Neural progenitor cell (in vitro differentiated cells): Measurements from ENCODE around the gene RAB27A. TPM values are rescaled to one million over a fixed set of nuclear protein-coding genes. Genes with fewer than 3 reads are reported as not detected.
"Not testable (repeated sequence)": the region's sequence is repeated elsewhere in the genome, so short reads cannot be mapped to it uniquely, and the experiment has no call there.

Source experiments
- DNase-seq: peaks from one replicate; pipeline ENCODE4 v3.0.0-alpha.2; 2016; ENCODE audit warnings: low spot score
- H2AFZ ChIP-seq: fragments of 200-600 bp; sonication (generic); replicated peaks from 2 replicates; pipeline ENCODE4 v1.6.1; 2016; ENCODE audit warnings: antibody characterized with exemption
- H3F3A ChIP-seq: fragments of 200-600 bp; sonication (generic); 2 replicates; pipeline ENCODE4 v1.6.1; 2016; ENCODE audit warnings: antibody characterized with exemption, low read depth
- H3K27ac ChIP-seq: fragments of 200-600 bp; sonication (generic); 2 replicates; pipeline ENCODE4 v1.5.1; 2016; ENCODE audit warnings: mild to moderate bottlenecking
- H3K27me3 ChIP-seq: fragments of 200-600 bp; sonication (generic); 2 replicates; pipeline ENCODE4 v1.6.1; 2016; ENCODE audit warnings: mild to moderate bottlenecking, moderate library complexity
- H3K36me3 ChIP-seq: fragments of 200-600 bp; sonication (generic); 2 replicates; pipeline ENCODE4 v1.5.1; 2016
- H3K4me1 ChIP-seq: fragments of 200-600 bp; sonication (generic); 2 replicates; pipeline ENCODE4 v1.6.1; 2016; ENCODE audit warnings: mixed run types
- H3K4me2 ChIP-seq: fragments of 200-600 bp; sonication (generic); 2 replicates; pipeline ENCODE4 v1.6.1; 2016
- H3K4me3 ChIP-seq: fragments of 200-600 bp; sonication (generic); 2 replicates; pipeline ENCODE4 v1.5.1; 2016
- H3K79me2 ChIP-seq: fragments of 200-600 bp; sonication (generic); 2 replicates; pipeline ENCODE4 v1.6.1; 2016; ENCODE audit warnings: low read depth
- H3K9ac ChIP-seq: fragments of 200-600 bp; sonication (generic); 2 replicates; pipeline ENCODE4 v1.6.1; 2016
- H3K9me3 ChIP-seq: fragments of 200-600 bp; sonication (generic); 2 replicates; pipeline ENCODE4 v1.5.1; 2016; ENCODE audit warnings: low read depth
- H4K20me1 ChIP-seq: fragments of 200-600 bp; sonication (generic); 2 replicates; pipeline ENCODE4 v1.6.1; 2016; ENCODE audit warnings: low read depth
- H3K27ac Mint-ChIP-seq: 3 replicates; pipeline ENCODE4 v1.8.0; 2021; ENCODE audit warnings: mixed read lengths
- H3K27me3 Mint-ChIP-seq: 2 replicates; pipeline ENCODE4 v1.8.0; 2022; ENCODE audit warnings: low read depth, mild to moderate bottlenecking, inconsistent platforms, moderate library complexity, mixed read lengths; ENCODE audit not compliant: insufficient read depth
- H3K36me3 Mint-ChIP-seq: 3 replicates; pipeline ENCODE4 v1.8.0; 2021; ENCODE audit warnings: mixed read lengths
- H3K4me1 Mint-ChIP-seq: 3 replicates; pipeline ENCODE4 v1.8.0; 2021; ENCODE audit warnings: mixed read lengths
- H3K4me3 Mint-ChIP-seq: 3 replicates; pipeline ENCODE4 v1.8.0; 2021; ENCODE audit warnings: mild to moderate bottlenecking, moderate library complexity, mixed read lengths
- H3K9me3 Mint-ChIP-seq: 3 replicates; pipeline ENCODE4 v1.8.0; 2020; ENCODE audit warnings: mixed read lengths
- CTCF ChIP-seq: fragments of 200-600 bp; sonication (generic); IDR thresholded peaks from 2 replicates; pipeline ENCODE4 v1.5.1; 2017; ENCODE audit warnings: antibody characterized with exemption, mild to moderate bottlenecking
- EZH2 ChIP-seq: fragments of 200-600 bp; sonication (generic); IDR thresholded peaks from 2 replicates; pipeline ENCODE4 v1.6.1; 2017; ENCODE audit warnings: antibody characterized with exemption, mild to moderate bottlenecking, moderate library complexity
- EZH2phosphoT487 ChIP-seq: fragments of 200-600 bp; sonication (generic); IDR thresholded peaks from 2 replicates; pipeline ENCODE4 v1.6.1; 2017; ENCODE audit warnings: antibody characterized with exemption
- total RNA-seq: library from RNA; depleted of rRNA; stranded (reverse); fragments of >200 nt; gene quantifications from 2 replicates; pipeline ENCODE4 v1.2.3, GENCODE V29; 2015; ENCODE audit warnings: low replicate concordance

Gene RAB27A
- total RNA-seq, 1 donor from 2014 or later = 3.6 TPM

- Histone ChIP-seq H3K36me3 (no peaks in the 10 kb centered on the region), H2AFZ (no peak overlapping the region), H3K79me2 (no peaks in the 10 kb centered on the region), H3K4me1 (no peaks in the 10 kb centered on the region), H3K27ac (no peak overlapping the region), H3K9me3 (no peaks in the 10 kb centered on the region), H3K4me2 (no peak overlapping the region), H3K4me3 (no peak overlapping the region), H3K9ac (no peak overlapping the region), H3K27me3 (no peaks in the 10 kb centered on the region), H4K20me1 (no peaks in the 10 kb centered on the region), H3F3A (no peaks in the 10 kb centered on the region)
- TF ChIP-seq EZH2phosphoT487 = no peak
- no peak for TF ChIP-seq EZH2
- no peak for TF ChIP-seq CTCF
- H3K27me3 Mint-ChIP-seq = no peaks in the 10 kb centered on the region
- peaks cover 2% of the 10 kb centered on the region for H3K4me1 Mint-ChIP-seq
- H3K4me3 Mint-ChIP-seq = no peak overlapping the region
- no peaks in the 10 kb centered on the region for H3K9me3 Mint-ChIP-seq
- H3K36me3 Mint-ChIP-seq = peaks cover 2% of the 10 kb centered on the region
- H3K27ac Mint-ChIP-seq = no peak overlapping the region
- DNase-seq = no peak
Measured at GRCh38 chr15:55254916-55255679, 34.5 kb downstream of the RAB27A start.

- no peak overlapping the region for H3K4me3 Mint-ChIP-seq
- H4K20me1 ChIP-seq = no peaks in the 10 kb centered on the region
- H3K4me3 ChIP-seq = no peak overlapping the region
- no peaks in the 10 kb centered on the region for H3K27me3 Mint-ChIP-seq
- H3F3A ChIP-seq = no peaks in the 10 kb centered on the region
- no peaks in the 10 kb centered on the region for H3K9me3 ChIP-seq
- H3K36me3 ChIP-seq = no peaks in the 10 kb centered on the region
- H3K79me2 ChIP-seq = no peaks in the 10 kb centered on the region
- peaks cover 2% of the 10 kb centered on the region for H3K36me3 Mint-ChIP-seq
- H2AFZ ChIP-seq = no peak overlapping the region
- no peaks in the 10 kb centered on the region for H3K27me3 ChIP-seq
- no peak overlapping the region for H3K9ac ChIP-seq
- H3K27ac ChIP-seq = no peak overlapping the region
- H3K4me1 Mint-ChIP-seq = peaks cover 2% of the 10 kb centered on the region
- no peaks in the 10 kb centered on the region for H3K9me3 Mint-ChIP-seq
- H3K27ac Mint-ChIP-seq = no peak overlapping the region
- TF ChIP-seq EZH2phosphoT487 (no peak), EZH2 (no peak)
- no peaks in the 10 kb centered on the region for H3K4me1 ChIP-seq
- no peak for DNase-seq
- no peak overlapping the region for H3K4me2 ChIP-seq
Measured at GRCh38 chr15:55253580-55253979, 36.0 kb downstream of the RAB27A start.

GRCh38 chr15:55252201-55252600, 37.4 kb downstream of the RAB27A start:
- H3K4me2 ChIP-seq, H3K79me2 ChIP-seq, H3K4me3 Mint-ChIP-seq, H3K27ac Mint-ChIP-seq, H3F3A ChIP-seq, H3K27me3 Mint-ChIP-seq, H3K4me1 ChIP-seq, H3K27ac ChIP-seq, H3K27me3 ChIP-seq, H3K9ac ChIP-seq, H4K20me1 ChIP-seq, H3K4me1 Mint-ChIP-seq, H3K36me3 ChIP-seq, H3K9me3 ChIP-seq, H3K36me3 Mint-ChIP-seq, H2AFZ ChIP-seq, DNase-seq, H3K9me3 Mint-ChIP-seq, H3K4me3 ChIP-seq: not testable (repeated sequence)

GRCh38 chr15:55250941-55251340, 38.7 kb downstream of the RAB27A start:
- H2AFZ ChIP-seq = no peak overlapping the region
- no peaks in the 10 kb centered on the region for H3F3A ChIP-seq
- H3K36me3 ChIP-seq = no peaks in the 10 kb centered on the region
- Mint-ChIP-seq H3K27ac (no peak overlapping the region), H3K4me1 (no peaks in the 10 kb centered on the region), H3K4me3 (no peak overlapping the region), H3K36me3 (no peaks in the 10 kb centered on the region), H3K27me3 (no peaks in the 10 kb centered on the region), H3K9me3 (no peaks in the 10 kb centered on the region)
- H3K27me3 ChIP-seq = no peaks in the 10 kb centered on the region
- no peaks in the 10 kb centered on the region for H4K20me1 ChIP-seq
- no peaks in the 10 kb centered on the region for H3K9me3 ChIP-seq
- no peaks in the 10 kb centered on the region for H3K4me1 ChIP-seq
- TF ChIP-seq EZH2phosphoT487 (no peak), EZH2 (no peak), CTCF (no peak)
- DNase-seq = no peak
- H3K9ac ChIP-seq = no peak overlapping the region
- H3K79me2 ChIP-seq = no peaks in the 10 kb centered on the region
- H3K4me2 ChIP-seq = no peak overlapping the region
- no peak overlapping the region for H3K4me3 ChIP-seq
- H3K27ac ChIP-seq = no peak overlapping the region
